Measurements from ENCODE around the gene BAK1.

- no peak for TF ChIP-seq CTCF (IDR thresholded peaks at IDR 0.05)
- TF ChIP-seq POLR2AphosphoS5 (IDR thresholded peaks at IDR 0.05) = no peak
These were observed 11.5 kb upstream of the BAK1 start for GRCh38 chr6:33591424-33592032.

All from prostate gland (tissue), 2 donors.